ENCODE data around the gene CDH24.

The CDH24 gene

GRCh38 chr14:23045419-23046357, 11.6 kb downstream of the CDH24 start:
- no peak for DNase-seq (ENCODE audit: low read depth)

- DNase-seq (ENCODE audit: low read depth) = no peak
Observed at GRCh38 chr14:23044840-23045239, 12.5 kb downstream of the CDH24 start.

- DNase-seq (ENCODE audit: low read depth) = no peak
Observed at GRCh38 chr14:23043754-23044153, 13.6 kb downstream of the CDH24 start.

- no peak for DNase-seq (ENCODE audit: low read depth)
Observed at GRCh38 chr14:23043145-23043544, 14.2 kb downstream of the CDH24 start.

- DNase-seq (ENCODE audit: low read depth) = no peak
Observed at GRCh38 chr14:23042162-23042965, 15.0 kb downstream of the CDH24 start, which contains the start of gene PSMB11. Gene PSMB11 (plus strand): TSS chr14:23042212. CDS start chr14:23042226, 14 bp downstream.

- DNase-seq (ENCODE audit: low read depth) = no peak
Observed at GRCh38 chr14:23041729-23042128, 15.6 kb downstream of the CDH24 start.

GRCh38 chr14:23040100-23040499, 17.2 kb downstream of the CDH24 start:
- DNase-seq (ENCODE audit: low read depth) = no peak

- no peak for DNase-seq (ENCODE audit: low read depth)
Observed at GRCh38 chr14:23035303-23036144, 21.8 kb downstream of the CDH24 start.

- peak; percentile 77 for DNase-seq (ENCODE audit: low read depth)
Observed at GRCh38 chr14:23034498-23035302, 22.6 kb downstream of the CDH24 start, which contains the start of gene PSMB5. Gene PSMB5 (minus strand): TSS chr14:23034900. CDS start chr14:23034881, 19 bp downstream.

- no peak for DNase-seq (ENCODE audit: low read depth)
Observed at GRCh38 chr14:23033801-23034497, 23.4 kb downstream of the CDH24 start.

GRCh38 chr14:23033251-23033727, 24.0 kb downstream of the CDH24 start:
- DNase-seq (ENCODE audit: low read depth) = no peak

- DNase-seq (ENCODE audit: low read depth) = no peak
Observed at GRCh38 chr14:23030936-23031335, 26.4 kb downstream of the CDH24 start.

GRCh38 chr14:23028799-23029198, 28.5 kb downstream of the CDH24 start:
- DNase-seq (ENCODE audit: low read depth) = no peak

GRCh38 chr14:23025151-23025814, 32.0 kb downstream of the CDH24 start:
- DNase-seq (ENCODE audit: low read depth) = no peak

- no peak for DNase-seq (ENCODE audit: low read depth)
Observed at GRCh38 chr14:23024612-23025075, 32.7 kb downstream of the CDH24 start.

- no peak for DNase-seq (ENCODE audit: low read depth)
Observed at GRCh38 chr14:23023795-23024152, 33.5 kb downstream of the CDH24 start.

GRCh38 chr14:23023022-23023794, 34.1 kb downstream of the CDH24 start:
- no peak for DNase-seq (ENCODE audit: low read depth)

GRCh38 chr14:23021889-23022442, 35.4 kb downstream of the CDH24 start:
- DNase-seq (ENCODE audit: low read depth) = no peak
